H54 (cell line): ENCODE measurements around the gene DCDC1.
A peak's percentile ranks its signal among the peaks of the same experiment; 100 is the strongest.

Experiments
- DNase-seq: peaks from one replicate; pipeline ENCODE4 v3.0.0; 2011; ENCODE audit warnings: low spot score, mixed read lengths; ENCODE audit not compliant: insufficient read length
- FAIRE-seq: peaks from 3 replicates; lab custom pipeline; 2011; peaks lifted over from hg19 to GRCh38; lab: Jason Lieb, UNC
- POLR2A ChIP-seq: IDR thresholded peaks from 2 replicates; pipeline ENCODE4 v1.6.1; 2011; ENCODE audit warnings: low read depth, mild to moderate bottlenecking, low read length

Gene DCDC1

DNA sequence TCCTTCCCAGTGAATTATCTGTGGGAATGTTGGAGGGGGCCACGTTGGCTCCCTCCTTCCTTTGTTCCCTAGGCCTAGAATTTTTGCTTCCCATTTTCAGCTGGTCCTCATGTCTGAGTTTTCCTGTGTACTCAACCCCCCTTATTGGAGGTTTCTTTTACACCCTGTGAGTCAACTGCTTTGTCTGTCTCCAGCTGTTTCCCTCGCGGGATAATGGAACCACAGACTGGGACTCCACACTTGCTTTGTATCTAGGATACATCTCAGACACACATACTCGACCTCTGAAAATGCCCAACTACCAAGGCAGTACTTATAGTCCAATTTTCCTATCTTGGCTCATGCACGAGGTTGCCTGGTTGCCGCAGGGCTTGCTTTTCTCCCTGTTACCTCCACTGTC lies 430.7 kb downstream of the DCDC1 start:
- DNase-seq: no peak
- FAIRE-seq: no peak
- no peak for TF ChIP-seq POLR2A

DNA sequence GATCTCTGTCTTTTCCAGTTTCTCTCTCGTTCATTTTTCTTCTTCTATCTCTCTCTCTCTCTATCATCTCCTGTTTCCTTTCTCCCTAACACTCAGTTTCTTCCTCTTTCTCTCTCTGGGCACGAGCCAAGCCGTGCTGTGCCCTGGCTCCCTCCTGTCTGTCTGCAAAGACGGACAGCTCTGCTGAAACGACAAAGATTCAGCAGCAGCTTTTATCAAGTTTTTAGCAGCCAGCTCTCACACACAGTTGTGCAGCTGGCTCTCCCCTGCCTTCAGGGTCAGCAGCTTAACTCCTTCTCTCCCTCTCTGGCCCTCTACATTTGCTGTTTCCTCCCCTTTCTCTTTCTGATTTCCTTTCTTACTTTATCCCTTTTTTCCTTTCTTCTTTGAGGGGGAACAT lies 431.4 kb downstream of the DCDC1 start:
- TF ChIP-seq POLR2A: no peak
- DNase-seq (no peak), FAIRE-seq (no peak)

DNA sequence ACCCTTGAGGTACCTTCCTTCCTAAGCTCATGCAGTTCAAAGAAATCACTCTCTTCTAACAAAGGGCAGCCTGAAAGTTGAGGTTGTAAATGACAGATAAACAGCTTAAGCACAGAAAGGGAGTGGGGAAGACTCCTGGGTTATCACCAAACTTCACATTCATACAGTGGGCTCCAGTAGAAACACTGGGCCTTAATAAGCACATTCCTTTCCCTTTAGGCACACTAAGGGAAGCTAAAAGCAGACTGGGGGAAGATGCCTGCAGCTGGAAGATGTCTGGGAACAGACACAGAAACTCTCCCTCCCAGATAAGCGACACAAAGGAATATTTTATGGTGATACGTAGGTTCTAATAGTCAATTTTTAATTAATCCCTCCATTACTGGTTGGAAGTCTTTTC lies 433.0 kb downstream of the DCDC1 start:
- TF ChIP-seq POLR2A: no peak
- no peak for DNase-seq
- FAIRE-seq: no peak

DNA sequence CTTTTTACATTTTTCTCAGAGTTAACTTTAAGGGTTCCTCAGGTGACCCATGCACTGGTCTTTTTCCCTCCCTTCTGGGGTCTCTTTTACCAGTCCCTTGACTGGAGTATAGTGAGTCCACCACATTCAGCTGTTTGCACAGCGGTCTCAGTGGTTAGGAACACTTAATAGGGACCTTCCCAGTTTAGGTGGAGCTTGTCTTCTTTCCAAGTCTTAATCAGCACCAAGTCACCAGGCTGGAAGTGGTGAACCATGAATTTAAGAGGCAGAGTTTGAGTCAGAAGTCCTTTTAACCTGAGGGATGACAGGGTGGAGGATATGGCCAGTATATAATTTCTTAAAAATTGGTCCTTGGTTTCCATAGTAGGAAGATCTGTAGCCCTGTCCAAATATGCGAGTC lies 433.7 kb downstream of the DCDC1 start:
- DNase-seq: no peak
- FAIRE-seq: no peak
- no peak for TF ChIP-seq POLR2A

DNA sequence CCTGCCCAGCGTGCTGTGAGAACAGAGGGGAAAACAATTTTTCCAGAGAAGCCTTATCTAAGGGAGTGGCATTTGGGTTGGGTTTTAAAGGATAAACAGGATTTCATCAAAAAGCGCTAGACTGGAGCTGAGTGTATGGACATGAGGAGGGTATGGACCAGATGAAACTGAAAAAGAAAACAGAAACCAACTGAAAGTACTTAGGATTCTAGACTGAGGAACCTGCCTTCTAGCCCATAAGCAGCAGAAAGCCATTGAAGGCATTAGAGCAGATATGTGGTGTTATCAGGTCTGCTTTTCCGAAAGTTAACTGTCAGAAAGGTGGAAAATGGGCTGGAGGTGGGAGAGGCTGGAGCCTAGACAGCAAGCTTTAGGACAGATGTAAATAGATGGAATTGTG lies 443.4 kb downstream of the DCDC1 start:
- TF ChIP-seq POLR2A: no peak
- no peak for DNase-seq
- no peak for FAIRE-seq

DNA sequence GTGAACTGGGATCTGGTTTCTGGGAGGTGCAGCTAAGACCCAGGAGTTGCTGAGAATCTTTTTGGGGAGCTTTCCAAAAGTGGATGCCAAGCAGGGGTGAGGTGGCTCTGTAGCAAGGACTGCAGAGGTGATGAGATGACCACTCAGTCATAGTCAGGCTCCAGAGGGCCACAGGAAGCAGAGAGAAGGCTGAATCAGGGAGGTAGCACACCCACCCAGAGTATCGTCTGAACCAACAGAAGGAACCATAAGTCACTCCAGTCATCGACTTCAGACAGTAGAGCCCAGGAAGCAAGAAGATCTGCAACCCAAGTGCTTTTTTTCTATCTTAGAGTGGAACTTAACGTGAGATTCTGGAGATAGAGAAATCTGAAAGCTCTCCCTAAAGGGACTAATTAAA lies 447.7 kb downstream of the DCDC1 start:
- DNase-seq (no peak), FAIRE-seq (no peak)
- TF ChIP-seq POLR2A: no peak

DNA sequence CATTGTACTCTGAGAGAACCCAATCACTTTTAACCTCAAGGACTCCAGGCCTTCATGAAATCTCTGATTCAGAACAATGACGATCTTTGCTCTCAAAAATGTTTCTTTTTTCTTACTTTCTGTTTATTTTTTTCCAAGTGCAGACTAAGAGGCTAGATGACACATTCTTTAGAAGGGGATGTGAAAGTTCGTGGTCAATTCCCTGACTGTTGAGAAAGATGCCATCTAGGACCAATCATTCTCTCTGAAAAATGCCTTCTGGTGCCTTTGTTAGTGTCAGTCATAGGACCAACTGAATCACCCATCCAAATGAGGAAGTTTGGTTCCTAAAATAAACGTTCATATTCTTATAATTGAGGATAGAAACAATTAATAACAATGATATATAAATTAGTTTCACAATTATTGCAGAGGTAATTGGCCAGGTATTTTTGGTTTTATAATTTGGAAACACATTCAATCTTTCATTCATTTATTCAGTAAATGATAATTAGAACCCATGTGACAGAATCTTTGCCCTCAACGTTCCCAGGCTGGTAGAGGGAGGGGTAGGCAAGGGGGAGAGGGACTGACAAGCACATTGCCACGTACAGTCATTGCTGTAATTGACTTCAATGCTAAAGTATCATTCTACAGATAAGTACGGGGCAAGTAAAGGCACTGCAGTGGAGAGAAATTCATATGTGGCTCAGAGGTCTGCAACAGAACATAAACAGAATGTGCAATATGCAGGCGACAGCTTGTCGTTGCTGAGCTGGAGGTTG lies 450.0 kb downstream of the DCDC1 start:
- no peak for TF ChIP-seq POLR2A
- FAIRE-seq: no peak
- DNase-seq: no peak

DNA sequence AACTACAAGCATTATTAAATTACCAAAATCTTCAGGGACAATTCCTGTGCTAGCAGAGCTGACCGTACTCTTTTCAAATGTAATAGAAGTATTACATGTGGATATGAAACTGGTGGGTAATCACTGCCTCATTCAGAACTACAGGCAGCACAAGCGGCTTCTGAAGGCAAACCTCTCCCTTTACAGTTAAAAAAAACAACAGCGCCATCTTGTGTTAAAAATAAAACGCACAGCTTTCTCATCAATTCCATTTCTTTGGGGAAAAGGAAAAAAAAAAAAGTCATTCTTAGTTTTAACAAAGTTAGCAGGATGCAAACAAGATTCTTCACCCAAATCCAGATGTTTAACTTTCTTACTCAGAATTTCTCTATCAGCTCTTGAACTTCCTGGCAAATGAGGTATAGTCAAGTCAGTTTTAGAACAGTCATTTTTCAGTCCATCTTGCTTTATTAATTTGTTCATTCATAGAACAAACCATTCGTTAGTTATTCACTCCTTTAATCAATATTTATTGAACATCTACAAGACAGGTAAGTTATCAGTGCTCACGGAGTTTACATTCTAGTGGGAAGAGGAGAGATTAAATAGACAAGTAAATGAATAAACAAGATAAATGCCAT lies 451.6 kb downstream of the DCDC1 start:
- TF ChIP-seq POLR2A: no peak
- FAIRE-seq: peak; percentile 65
- no peak for DNase-seq

DNA sequence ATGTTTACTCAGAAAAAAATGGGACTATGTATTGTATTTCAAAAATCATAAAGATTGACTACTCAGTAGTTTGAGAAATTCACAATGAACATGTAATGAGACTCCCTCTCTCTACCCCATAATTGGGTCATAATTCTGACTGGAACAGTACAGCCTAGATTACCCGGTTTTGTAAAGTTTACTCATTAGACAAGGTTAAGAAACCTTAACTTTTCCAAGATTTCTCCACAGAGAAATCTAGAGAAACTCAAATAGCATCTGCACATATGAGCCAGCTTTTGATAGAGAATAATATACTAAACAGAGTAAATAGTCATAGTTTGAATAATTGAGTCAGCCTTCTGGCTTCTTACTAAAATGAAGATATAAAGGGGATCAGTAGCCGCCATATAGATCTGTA lies 452.3 kb downstream of the DCDC1 start:
- no peak for FAIRE-seq
- DNase-seq: no peak
- TF ChIP-seq POLR2A: no peak

DNA sequence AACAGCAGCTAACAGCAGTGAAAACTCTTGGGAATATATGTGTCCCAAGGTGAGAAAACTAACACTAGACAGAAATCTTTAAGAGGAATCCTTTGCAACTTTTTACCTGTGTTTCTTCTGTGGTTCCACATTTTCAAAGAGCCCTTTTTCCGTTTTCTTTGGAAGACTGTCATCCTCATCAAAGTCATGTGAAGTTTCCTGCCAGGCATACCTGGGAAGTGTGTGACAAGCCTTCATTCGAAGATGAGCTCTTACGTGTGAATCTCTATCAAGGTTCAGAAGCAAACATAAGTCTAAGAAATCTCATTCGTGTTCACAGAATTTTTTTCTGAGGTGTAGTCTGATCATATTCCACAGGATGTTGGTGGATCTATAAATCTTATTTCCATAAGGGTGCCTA lies 452.8 kb downstream of the DCDC1 start:
- DNase-seq (no peak), FAIRE-seq (no peak)
- TF ChIP-seq POLR2A: no peak

DNA sequence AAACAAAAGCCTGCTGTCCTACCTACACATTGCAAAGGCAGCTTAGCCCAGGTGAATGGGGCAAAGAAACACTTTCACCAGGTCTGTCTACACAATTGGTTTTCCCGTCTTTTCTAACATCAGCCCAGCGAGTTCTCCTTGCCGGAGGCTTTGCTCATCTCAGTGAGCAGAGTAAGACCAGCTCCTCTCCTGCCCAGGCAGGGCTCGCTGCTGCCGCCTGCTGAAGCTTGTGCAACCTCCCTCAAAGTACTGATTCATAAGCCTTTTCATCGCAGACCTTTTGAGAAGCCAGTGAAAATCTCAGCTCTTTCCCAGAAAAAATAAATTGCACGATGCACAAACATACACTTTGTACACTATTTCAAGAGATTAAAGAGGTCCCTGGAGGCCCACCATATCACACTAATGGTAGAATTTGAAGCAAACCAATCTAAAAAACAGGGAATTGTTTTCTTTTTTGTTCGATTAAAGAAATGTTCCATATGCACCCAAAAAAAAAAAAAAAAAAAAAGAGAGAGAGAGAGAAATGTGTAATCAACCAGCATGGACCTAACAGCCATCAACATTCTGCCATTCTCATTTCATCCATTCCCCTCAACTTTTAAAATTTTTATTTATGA lies 455.3 kb downstream of the DCDC1 start:
- TF ChIP-seq POLR2A: no peak
- DNase-seq (peak; percentile 12), FAIRE-seq (no peak)

DNA sequence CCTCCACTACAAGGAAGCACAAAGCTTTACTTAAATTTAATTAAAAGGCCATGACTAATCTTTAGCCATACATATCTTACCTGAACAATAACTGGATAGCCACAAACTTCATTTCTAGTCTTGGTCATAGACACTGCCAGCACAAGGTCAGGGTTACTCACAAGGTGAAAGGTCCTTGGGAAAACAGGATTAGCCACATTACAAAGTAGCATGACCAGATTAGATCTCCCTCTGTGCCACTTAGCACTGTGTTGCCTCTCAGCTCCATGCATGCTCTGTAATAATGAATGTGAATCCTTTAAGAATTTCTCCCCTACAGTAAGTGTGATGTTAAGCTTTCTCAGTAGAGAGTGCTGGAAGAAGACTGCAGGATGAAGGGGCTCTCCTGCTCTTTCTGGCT lies 458.3 kb downstream of the DCDC1 start:
- DNase-seq (no peak), FAIRE-seq (no peak)
- no peak for TF ChIP-seq POLR2A

DNA sequence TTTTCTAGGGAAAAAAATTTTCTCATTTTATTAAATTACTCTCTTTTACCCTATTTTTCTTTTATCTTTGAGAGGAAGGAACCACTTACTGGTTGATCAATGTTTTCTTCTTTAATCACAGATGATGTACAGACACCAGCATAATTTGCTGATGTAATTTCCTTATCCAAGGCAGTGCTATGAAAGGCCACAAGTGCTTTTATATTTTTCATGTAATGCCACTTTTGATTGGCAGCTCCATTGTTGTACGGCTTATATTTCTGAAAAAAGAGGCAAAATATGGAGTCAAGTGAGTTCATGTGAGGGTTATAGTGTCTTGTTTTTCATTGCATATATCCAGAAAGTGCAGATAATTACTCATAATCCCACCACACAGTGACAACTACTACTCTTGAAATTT lies 460.7 kb downstream of the DCDC1 start:
- DNase-seq: no peak
- no peak for FAIRE-seq
- TF ChIP-seq POLR2A: no peak

DNA sequence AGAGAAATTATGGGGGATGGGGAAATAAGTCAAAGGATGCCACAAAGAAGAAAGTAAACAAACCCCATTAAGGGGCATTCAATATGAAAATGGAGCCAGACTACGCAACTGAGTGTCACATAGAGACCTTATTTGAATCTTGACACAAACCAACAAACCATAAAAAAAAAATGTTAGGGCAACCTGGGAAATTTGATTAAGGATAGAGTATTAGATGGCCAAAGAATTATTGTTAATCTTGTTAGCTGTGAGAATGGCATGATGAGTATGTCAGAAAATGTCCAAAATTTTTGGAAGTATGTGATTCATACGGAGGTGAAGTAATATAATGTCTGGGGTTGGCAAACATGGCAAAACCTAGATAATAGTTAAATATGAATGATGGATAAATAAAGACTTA lies 461.3 kb downstream of the DCDC1 start:
- FAIRE-seq (no peak), DNase-seq (no peak)
- TF ChIP-seq POLR2A: no peak

DNA sequence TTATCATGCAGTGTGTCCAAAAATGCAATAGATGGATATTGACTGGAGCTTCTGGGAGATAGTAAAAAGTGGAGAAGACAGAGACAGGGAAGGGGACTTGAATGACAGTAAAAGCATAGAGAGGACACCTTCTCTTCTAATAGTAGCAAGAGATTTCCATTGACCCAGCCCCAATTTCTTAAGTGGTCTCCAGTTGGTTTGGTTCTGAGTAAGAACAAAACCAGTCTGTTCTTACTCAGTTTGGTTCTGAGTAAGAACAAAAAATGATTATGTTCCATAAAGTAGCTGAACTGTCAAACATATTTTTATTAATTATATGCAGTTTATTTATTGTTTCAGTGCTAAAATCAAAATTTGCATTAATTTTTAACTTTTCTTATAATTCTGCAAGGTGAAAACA lies 466.6 kb downstream of the DCDC1 start:
- no peak for FAIRE-seq
- no peak for DNase-seq
- TF ChIP-seq POLR2A: no peak

DNA sequence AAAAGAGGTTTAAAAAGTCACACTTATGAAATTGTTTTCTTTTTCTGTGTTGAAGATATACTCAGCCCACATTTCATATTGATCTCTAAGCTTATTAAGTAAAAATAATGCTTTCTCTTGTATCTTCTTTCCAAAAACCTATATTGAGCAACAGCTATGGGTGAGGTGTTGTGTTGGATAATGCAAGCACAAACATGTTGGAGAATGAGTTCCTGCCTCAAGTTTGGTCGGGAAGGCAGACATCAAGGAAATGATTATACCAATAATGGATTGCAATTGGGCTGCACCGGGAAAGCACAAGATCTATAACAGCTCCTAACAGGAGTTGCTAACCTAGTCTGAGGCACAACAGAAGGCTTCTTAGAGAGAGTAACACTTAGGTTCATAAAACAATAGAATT lies 474.5 kb downstream of the DCDC1 start:
- FAIRE-seq: no peak
- no peak for TF ChIP-seq POLR2A
- DNase-seq: no peak
